Ectodermal cell (in vitro differentiated cells): ENCODE data around the gene DESI1.
"Not testable (repeated sequence)": the region's sequence is repeated elsewhere in the genome, so short reads cannot be mapped to it uniquely, and the experiment has no call there.

Experiments
- H3K27ac ChIP-seq: 2 replicates; pipeline ENCODE4 v1.7.0; 2013; ENCODE audit warnings: mild to moderate bottlenecking, low read depth, low read length; ENCODE audit not compliant: insufficient read depth, poor library complexity, severe bottlenecking
- H3K27me3 ChIP-seq: 2 replicates; pipeline ENCODE4 v1.7.0; 2013; ENCODE audit warnings: mild to moderate bottlenecking, low read length; ENCODE audit not compliant: insufficient read depth, control insufficient read depth, poor library complexity, severe bottlenecking
- H3K36me3 ChIP-seq: one replicate; pipeline ENCODE4 v1.7.0; 2013; ENCODE audit warnings: low read length; ENCODE audit not compliant: control insufficient read depth, insufficient read depth
- H3K4me1 ChIP-seq: one replicate; pipeline ENCODE4 v1.7.0; 2013; ENCODE audit warnings: low read length; ENCODE audit not compliant: control insufficient read depth, insufficient read depth
- H3K4me3 ChIP-seq: 2 replicates; pipeline ENCODE4 v1.7.0; 2013; ENCODE audit warnings: low read depth, low read length, control low read depth; ENCODE audit not compliant: insufficient read depth
- H3K9me3 ChIP-seq: 2 replicates; pipeline ENCODE4 v1.7.0; 2013; ENCODE audit warnings: mild to moderate bottlenecking, low read length, moderate library complexity; ENCODE audit not compliant: control insufficient read depth
- WGBS, 2 experiments: methylation state at CpG; one replicate each; pipeline ENCODE4 v1.1.7; 2013; ENCODE audit warnings: missing lambda C conversion rate in 2 of 2; 5-methylcytosine and 5-hydroxymethylcytosine counted together

DESI1 gene

GRCh38 chr22:41563051-41563711, 57.7 kb downstream of the DESI1 start:
- H3K9me3 ChIP-seq: no peaks in the 10 kb centered on the region
- peaks cover 6% of the 10 kb centered on the region for H3K27me3 ChIP-seq
- H3K4me1 ChIP-seq: peaks cover 30% of the 10 kb centered on the region
- no peak overlapping the region for H3K4me3 ChIP-seq
- 58 to 67% methylated on average over 8 to 10 of the region's 10 CpGs for WGBS, 2 experiments
- no peaks in the 10 kb centered on the region for H3K36me3 ChIP-seq
- H3K27ac ChIP-seq: no peak overlapping the region

GRCh38 chr22:41562461-41562860, 58.4 kb downstream of the DESI1 start:
- no peaks in the 10 kb centered on the region for H3K9me3 ChIP-seq
- H3K27me3 ChIP-seq: peaks cover 6% of the 10 kb centered on the region
- no peaks in the 10 kb centered on the region for H3K36me3 ChIP-seq
- H3K4me3 ChIP-seq: no peak overlapping the region
- no peak overlapping the region for H3K27ac ChIP-seq
- 61 to 76% methylated on average over 4 of the region's 4 CpGs for WGBS, 2 experiments
- peaks cover 33% of the 10 kb centered on the region for H3K4me1 ChIP-seq

- 86 to 88% methylated on average over 5 of the region's 5 CpGs for WGBS, 2 experiments
- no peak overlapping the region for H3K27ac ChIP-seq
- H3K4me1 ChIP-seq: peaks cover 33% of the 10 kb centered on the region
- H3K9me3 ChIP-seq: no peaks in the 10 kb centered on the region
- H3K27me3 ChIP-seq: peaks cover 6% of the 10 kb centered on the region
- H3K36me3 ChIP-seq: no peaks in the 10 kb centered on the region
- H3K4me3 ChIP-seq: no peak overlapping the region
These were observed 59.1 kb downstream of the DESI1 start for GRCh38 chr22:41561788-41562187.

GRCh38 chr22:41561335-41561734, 59.5 kb downstream of the DESI1 start:
- H3K9me3 ChIP-seq: no peaks in the 10 kb centered on the region
- H3K4me1 ChIP-seq: peaks cover 33% of the 10 kb centered on the region
- 42 to 44% methylated on average over 10 of the region's 10 CpGs for WGBS, 2 experiments
- no peaks in the 10 kb centered on the region for H3K36me3 ChIP-seq
- no peak overlapping the region for H3K27ac ChIP-seq
- peaks cover 6% of the 10 kb centered on the region for H3K27me3 ChIP-seq
- no peak overlapping the region for H3K4me3 ChIP-seq

GRCh38 chr22:41560095-41560471, 60.8 kb downstream of the DESI1 start:
- Histone ChIP-seq H3K27ac (no peak overlapping the region), H3K9me3 (no peaks in the 10 kb centered on the region), H3K4me3 (peak overlapping the region; percentile 1), H3K36me3 (no peaks in the 10 kb centered on the region), H3K27me3 (peaks cover 6% of the 10 kb centered on the region), H3K4me1 (peaks cover 33% of the 10 kb centered on the region)
- WGBS, 2 experiments: 75 to 84% methylated on average over 6 of the region's 6 CpGs

- WGBS, 2 experiments: 89 to 95% methylated on average over 13 of the region's 13 CpGs
- H3K27ac ChIP-seq, H3K36me3 ChIP-seq, H3K9me3 ChIP-seq, H3K4me3 ChIP-seq, H3K27me3 ChIP-seq: not testable (repeated sequence)
- H3K4me1 ChIP-seq: peaks cover 33% of the 10 kb centered on the region
These were observed 62.6 kb downstream of the DESI1 start for GRCh38 chr22:41558241-41558630.

- 72 to 79% methylated on average over 19 of the region's 19 CpGs for WGBS, 2 experiments
- Histone ChIP-seq H3K36me3 (no peaks in the 10 kb centered on the region), H3K9me3 (no peaks in the 10 kb centered on the region), H3K27me3 (peaks cover 6% of the 10 kb centered on the region), H3K4me1 (peaks cover 33% of the 10 kb centered on the region), H3K27ac (no peak overlapping the region), H3K4me3 (no peak overlapping the region)
These were observed 63.2 kb downstream of the DESI1 start for GRCh38 chr22:41557401-41558240.

- WGBS, 2 experiments: 93 to 96% methylated on average over 10 of the region's 10 CpGs
- peaks cover 24% of the 10 kb centered on the region for H3K4me1 ChIP-seq
- no peak overlapping the region for H3K4me3 ChIP-seq
- no peaks in the 10 kb centered on the region for H3K9me3 ChIP-seq
- no peak overlapping the region for H3K27ac ChIP-seq
- H3K27me3 ChIP-seq: peaks cover 6% of the 10 kb centered on the region
- H3K36me3 ChIP-seq: no peaks in the 10 kb centered on the region
These were observed 64.3 kb downstream of the DESI1 start for GRCh38 chr22:41556561-41556960.

GRCh38 chr22:41555325-41555982, 65.4 kb downstream of the DESI1 start:
- no peak overlapping the region for H3K4me3 ChIP-seq
- H3K27me3 ChIP-seq: no peaks in the 10 kb centered on the region
- 84 to 88% methylated on average over 7 of the region's 7 CpGs for WGBS, 2 experiments
- H3K4me1 ChIP-seq: peaks cover 13% of the 10 kb centered on the region
- no peaks in the 10 kb centered on the region for H3K36me3 ChIP-seq
- no peak overlapping the region for H3K27ac ChIP-seq
- no peaks in the 10 kb centered on the region for H3K9me3 ChIP-seq

GRCh38 chr22:41551877-41552582, 68.8 kb downstream of the DESI1 start:
- H3K27me3 ChIP-seq: no peaks in the 10 kb centered on the region
- no peaks in the 10 kb centered on the region for H3K4me1 ChIP-seq
- H3K27ac ChIP-seq: no peak overlapping the region
- no peaks in the 10 kb centered on the region for H3K36me3 ChIP-seq
- WGBS, 2 experiments: 82 to 87% methylated on average over 10 of the region's 11 CpGs
- H3K4me3 ChIP-seq: no peak overlapping the region
- H3K9me3 ChIP-seq: no peaks in the 10 kb centered on the region
